BJ (cell line): Measurements from ENCODE around the gene CTSA. TPM values are rescaled to one million over a fixed set of nuclear protein-coding genes. Genes with fewer than 3 reads are reported as not detected.

Source experiments
- CTCF ChIA-PET: fragments of 350-600 bp; formaldehyde crosslinking; extraction: SDS; loops from one replicate; lab custom pipeline; 2021; ENCODE audit warnings: antibody characterized with exemption, inconsistent platforms; lab: Yijun Ruan, JAX
- POLR2A ChIA-PET: fragments of 300-600 bp; sonication (Branson Sonifier 250); formaldehyde crosslinking; extraction: SDS; loops from one replicate; lab custom pipeline; 2021; ENCODE audit warnings: antibody characterized with exemption; lab: Charles Lee
- DNase-seq: peaks from one replicate; pipeline ENCODE4 v3.0.0-alpha.2; 2011; ENCODE audit warnings: low read depth
- H3K27me3 ChIP-seq: 2 replicates; pipeline ENCODE4 v1.6.0; 2011; ENCODE audit warnings: low read length; ENCODE audit not compliant: control insufficient read depth, insufficient read depth
- H3K36me3 ChIP-seq: 2 replicates; pipeline ENCODE4 v1.5.1; 2011; ENCODE audit warnings: low read length; ENCODE audit not compliant: control insufficient read depth, insufficient read depth
- H3K4me3 ChIP-seq: 2 replicates; pipeline ENCODE4 v1.5.1; 2011; ENCODE audit warnings: low read depth, mild to moderate bottlenecking, control low read depth, low read length
- polyA plus RNA-seq: library from polyadenylated mRNA; depleted of rRNA; stranded (reverse); fragments of >200 nt; gene quantifications from 2 replicates; pipeline ENCODE4 v1.2.3, GENCODE V29; 2011
- TF ChIP-seq, protein P1 (sequence below): IDR thresholded peaks from 2 replicates; pipeline ENCODE4 v1.5.1; 2011; ENCODE audit warnings: low read depth, mild to moderate bottlenecking, control low read depth, inconsistent platforms, low read length, moderate library complexity; ENCODE audit not compliant: insufficient read depth

CTSA gene
- polyA plus RNA-seq, 1 experiment: 408 TPM

DNA sequence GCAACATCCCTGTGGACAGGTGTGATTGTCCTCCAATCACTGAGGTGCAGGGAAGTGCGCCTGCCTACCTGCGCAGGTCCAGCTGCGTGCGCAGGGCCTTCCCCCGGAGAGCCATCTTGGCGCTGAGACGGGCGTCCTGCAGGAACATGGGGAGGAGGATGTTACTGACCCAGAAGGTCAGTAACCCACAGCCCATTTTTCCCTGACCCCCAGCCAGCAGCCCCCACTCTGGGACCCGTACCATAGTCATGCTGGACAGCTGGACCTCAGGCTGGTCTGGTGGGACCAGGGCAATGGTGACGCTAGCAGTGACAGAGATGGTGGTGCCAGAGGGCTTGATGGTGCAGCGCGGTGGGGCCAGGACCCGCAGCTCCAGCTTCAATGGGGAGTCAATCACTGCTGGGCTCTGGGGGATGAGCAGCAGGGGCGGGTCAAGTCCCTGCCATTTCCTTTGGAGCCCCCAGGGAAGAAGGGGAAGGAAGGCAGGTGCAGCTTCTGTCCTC, 11.1 kb downstream of the CTSA start:
- POLR2A ChIA-PET: no interaction called here
- Histone ChIP-seq H3K4me3 (no peak overlapping the region), H3K36me3 (peaks cover 8% of the 10 kb centered on the region), H3K27me3 (no peaks in the 10 kb centered on the region)
- TF ChIP-seq, protein P1, sequence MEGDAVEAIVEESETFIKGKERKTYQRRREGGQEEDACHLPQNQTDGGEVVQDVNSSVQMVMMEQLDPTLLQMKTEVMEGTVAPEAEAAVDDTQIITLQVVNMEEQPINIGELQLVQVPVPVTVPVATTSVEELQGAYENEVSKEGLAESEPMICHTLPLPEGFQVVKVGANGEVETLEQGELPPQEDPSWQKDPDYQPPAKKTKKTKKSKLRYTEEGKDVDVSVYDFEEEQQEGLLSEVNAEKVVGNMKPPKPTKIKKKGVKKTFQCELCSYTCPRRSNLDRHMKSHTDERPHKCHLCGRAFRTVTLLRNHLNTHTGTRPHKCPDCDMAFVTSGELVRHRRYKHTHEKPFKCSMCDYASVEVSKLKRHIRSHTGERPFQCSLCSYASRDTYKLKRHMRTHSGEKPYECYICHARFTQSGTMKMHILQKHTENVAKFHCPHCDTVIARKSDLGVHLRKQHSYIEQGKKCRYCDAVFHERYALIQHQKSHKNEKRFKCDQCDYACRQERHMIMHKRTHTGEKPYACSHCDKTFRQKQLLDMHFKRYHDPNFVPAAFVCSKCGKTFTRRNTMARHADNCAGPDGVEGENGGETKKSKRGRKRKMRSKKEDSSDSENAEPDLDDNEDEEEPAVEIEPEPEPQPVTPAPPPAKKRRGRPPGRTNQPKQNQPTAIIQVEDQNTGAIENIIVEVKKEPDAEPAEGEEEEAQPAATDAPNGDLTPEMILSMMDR: no peak
- DNase-seq: no peak
- CTCF ChIA-PET: interaction anchor here (0.9 to 1.0 kb wide), 2 partner anchors 10 to 17 kb away, joined by 3 to 4 read pairs; no protein-coding TSS in a partner anchor

DNA sequence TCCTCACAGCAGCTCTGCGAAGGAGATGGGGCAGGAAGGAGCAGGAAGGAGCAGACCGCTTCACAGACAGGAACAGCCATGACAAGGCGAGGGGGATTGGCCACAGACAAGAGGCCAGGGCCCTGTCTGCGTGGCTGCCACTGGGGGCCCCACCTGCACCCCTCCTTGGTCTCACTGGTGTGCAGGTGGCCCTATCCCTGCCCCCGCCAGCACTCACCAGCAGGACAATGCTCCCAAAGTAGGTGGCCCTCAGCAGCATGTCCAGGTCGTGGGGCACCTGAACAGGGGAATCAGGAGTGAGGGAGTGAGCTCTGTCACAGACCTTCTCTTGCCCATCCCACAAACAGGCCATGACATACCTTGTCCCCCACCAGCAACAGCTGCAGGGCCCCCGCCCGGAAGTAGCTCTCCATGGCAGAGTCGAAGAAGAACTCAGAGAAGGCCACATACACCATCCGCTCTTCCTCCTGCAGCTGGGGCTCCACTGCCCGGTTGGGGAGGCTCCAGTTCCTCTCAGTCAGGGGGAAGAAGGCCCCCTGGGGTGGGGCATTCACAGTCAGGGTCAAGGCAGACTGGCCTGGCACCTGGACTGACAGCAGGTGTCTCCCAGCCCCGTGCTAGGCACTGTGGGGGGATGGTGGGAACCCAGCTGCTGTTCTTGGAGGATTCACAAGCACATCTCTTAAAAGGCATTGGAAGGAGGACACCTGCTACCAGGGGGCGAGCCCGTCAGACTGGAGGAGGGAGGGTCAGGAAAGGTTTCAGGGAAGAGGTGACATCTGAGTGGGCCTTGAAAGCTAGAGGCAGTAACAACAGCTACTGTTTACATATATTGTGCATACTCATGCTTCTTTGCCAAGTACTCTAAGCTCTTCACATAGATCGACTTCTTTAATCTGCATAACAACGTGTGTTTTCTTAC, 13.7 kb downstream of the CTSA start:
- ChIA-PET CTCF (interaction anchor here (1.3 to 1.6 kb wide), 3 partner anchors 8 to 15 kb away, joined by 3 to 6 read pairs (median 6); partner anchors contain the start of genes CTSA and NEURL2), POLR2A (interaction anchor here (0.6 kb wide), 1 partner anchor 15 kb away, joined by 3 read pairs; no protein-coding TSS in a partner anchor)
- no peak for DNase-seq
- H3K27me3 ChIP-seq: no peaks in the 10 kb centered on the region
- H3K4me3 ChIP-seq: no peak overlapping the region
- TF ChIP-seq, protein P1: no peak
- no peaks in the 10 kb centered on the region for H3K36me3 ChIP-seq

DNA sequence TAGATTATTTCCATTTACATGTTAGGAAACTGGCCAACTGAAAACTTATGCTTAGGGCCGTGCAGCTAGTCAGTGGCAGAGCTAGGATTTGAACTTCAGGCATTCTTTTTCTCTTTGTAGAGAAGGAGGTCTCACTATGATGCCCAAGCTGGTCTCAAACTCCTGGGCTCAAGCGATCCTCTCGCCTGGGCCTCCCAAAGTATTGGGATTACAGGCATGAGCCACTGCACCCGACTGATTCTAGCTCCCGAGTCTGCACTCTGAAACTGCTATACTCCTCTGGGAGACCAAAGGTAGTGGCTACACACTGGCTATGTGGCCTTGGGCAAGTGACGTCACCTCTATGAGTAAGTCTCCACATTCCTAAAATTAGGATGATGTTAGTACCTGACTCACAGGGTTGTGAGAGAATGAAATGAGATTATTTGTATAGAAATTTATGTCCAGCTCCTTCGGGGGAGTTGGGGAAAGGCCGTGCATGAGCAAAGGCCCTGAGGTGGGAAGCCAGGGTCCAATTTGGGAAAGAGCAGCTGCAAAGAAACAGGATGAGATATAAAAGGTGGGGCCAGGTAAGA, 14.5 kb downstream of the CTSA start:
- Histone ChIP-seq H3K27me3 (no peaks in the 10 kb centered on the region), H3K4me3 (no peak overlapping the region), H3K36me3 (no peaks in the 10 kb centered on the region)
- TF ChIP-seq, protein P1: no peak
- POLR2A ChIA-PET: interaction anchor here (0.6 kb wide), 1 partner anchor 15 kb away, joined by 3 read pairs; no protein-coding TSS in a partner anchor
- CTCF ChIA-PET: interaction anchor here (0.8 to 1.6 kb wide), 4 partner anchors 9 to 63 kb away, joined by 3 to 6 read pairs (median 4); partner anchors contain the start of genes CTSA and NEURL2
- DNase-seq: no peak

DNA sequence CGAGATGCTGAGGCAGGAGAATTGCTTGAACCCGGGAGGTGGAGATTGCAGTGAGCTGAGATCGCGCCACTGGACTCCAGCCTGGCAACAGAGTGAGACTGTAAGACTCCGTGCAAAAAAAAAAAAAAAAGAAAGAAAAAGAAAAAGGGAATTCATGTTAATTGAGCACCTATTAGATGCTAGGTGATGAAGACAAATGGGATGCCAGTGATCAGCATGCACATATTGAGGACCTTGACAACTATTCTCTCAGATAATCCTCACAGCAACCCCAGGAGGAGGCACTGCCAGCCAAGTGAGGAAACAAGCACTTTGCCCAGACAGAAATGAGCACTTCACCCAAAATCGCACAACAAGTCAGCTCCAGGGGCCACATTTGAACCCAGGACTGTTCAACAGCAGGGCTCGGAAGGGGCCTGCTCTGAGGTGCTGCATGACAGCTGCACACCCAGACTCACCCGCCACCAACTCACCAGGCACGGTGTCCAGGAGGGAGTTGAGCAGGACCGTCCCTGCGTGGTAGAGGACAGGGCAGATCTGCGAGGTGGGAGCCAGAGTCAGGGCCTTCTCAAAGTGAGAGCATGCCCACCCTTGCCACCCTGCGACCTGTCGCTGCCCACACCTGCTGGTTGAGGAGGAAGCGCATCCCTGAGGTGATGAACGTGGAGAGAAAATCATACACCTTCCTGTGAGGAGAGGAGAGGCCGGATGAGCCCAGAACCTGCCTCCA, 16.2 kb downstream of the CTSA start:
- ChIA-PET CTCF (interaction anchor here (1.6 kb wide), 1 partner anchor 8 kb away, joined by 3 read pairs; no protein-coding TSS in a partner anchor), POLR2A (no interaction called here)
- TF ChIP-seq, protein P1: no peak
- H3K36me3 ChIP-seq: no peaks in the 10 kb centered on the region
- H3K27me3 ChIP-seq: no peaks in the 10 kb centered on the region
- no peak for DNase-seq
- H3K4me3 ChIP-seq: no peak overlapping the region
